C4-2B (cell line): ENCODE measurements around the gene BMF.

Experiments used
- ZFX ChIP-seq: fragments of 450-650 bp; IDR thresholded peaks from 2 replicates; pipeline ENCODE4 v1.6.1; 2017
- TF ChIP-seq, protein P1 (sequence below): fragments of 450-650 bp; conservative IDR thresholded peaks from 2 replicates; pipeline ENCODE4 v1.5.1; 2017; ENCODE audit warnings: mild to moderate bottlenecking

DNA sequence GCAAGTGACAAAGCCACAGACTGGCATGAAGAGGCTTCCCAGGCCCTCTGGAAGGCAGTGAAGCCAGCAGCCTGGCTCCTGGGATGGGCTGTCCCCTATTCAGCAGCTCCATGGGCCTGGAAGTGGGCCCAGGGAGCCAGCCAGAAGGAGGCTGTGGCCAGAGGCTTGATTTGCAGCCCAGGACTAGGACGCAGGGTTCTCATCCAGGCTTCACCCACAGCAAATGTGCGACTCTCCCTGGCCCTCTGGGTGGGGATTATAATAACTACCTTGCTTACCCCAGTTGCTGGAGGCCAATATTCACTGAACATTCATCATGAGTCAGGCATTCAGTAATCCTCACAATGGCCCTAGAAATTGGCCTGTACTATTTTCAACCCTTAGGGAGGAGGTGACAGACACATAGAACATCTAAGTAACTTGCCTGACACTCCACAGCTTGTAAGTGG lies 45.1 kb downstream of the BMF start:
- TF ChIP-seq, protein P1, sequence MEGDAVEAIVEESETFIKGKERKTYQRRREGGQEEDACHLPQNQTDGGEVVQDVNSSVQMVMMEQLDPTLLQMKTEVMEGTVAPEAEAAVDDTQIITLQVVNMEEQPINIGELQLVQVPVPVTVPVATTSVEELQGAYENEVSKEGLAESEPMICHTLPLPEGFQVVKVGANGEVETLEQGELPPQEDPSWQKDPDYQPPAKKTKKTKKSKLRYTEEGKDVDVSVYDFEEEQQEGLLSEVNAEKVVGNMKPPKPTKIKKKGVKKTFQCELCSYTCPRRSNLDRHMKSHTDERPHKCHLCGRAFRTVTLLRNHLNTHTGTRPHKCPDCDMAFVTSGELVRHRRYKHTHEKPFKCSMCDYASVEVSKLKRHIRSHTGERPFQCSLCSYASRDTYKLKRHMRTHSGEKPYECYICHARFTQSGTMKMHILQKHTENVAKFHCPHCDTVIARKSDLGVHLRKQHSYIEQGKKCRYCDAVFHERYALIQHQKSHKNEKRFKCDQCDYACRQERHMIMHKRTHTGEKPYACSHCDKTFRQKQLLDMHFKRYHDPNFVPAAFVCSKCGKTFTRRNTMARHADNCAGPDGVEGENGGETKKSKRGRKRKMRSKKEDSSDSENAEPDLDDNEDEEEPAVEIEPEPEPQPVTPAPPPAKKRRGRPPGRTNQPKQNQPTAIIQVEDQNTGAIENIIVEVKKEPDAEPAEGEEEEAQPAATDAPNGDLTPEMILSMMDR, result no peak
- no peak for TF ChIP-seq ZFX
